Ureter (tissue), 1 donor: ENCODE measurements around the gene CNKSR3. TPM values are rescaled to one million over a fixed set of nuclear protein-coding genes. Genes with fewer than 3 reads are reported as not detected.
"Not testable (repeated sequence)": the region's sequence is repeated elsewhere in the genome, so short reads cannot be mapped to it uniquely, and the experiment has no call there.

ENCODE experiments used
- DNase-seq: peaks from one replicate; pipeline ENCODE4 v3.0.0-alpha.2; 2020; ENCODE audit warnings: low spot score
- total RNA-seq: library from RNA; stranded (reverse); gene quantifications from one replicate; pipeline ENCODE4 v1.2.4, GENCODE V29; 2023
- donor health status: DM: yes; HTN: yes; CAD: no.

CNKSR3 gene
- total RNA-seq, result 22.1 TPM

DNA sequence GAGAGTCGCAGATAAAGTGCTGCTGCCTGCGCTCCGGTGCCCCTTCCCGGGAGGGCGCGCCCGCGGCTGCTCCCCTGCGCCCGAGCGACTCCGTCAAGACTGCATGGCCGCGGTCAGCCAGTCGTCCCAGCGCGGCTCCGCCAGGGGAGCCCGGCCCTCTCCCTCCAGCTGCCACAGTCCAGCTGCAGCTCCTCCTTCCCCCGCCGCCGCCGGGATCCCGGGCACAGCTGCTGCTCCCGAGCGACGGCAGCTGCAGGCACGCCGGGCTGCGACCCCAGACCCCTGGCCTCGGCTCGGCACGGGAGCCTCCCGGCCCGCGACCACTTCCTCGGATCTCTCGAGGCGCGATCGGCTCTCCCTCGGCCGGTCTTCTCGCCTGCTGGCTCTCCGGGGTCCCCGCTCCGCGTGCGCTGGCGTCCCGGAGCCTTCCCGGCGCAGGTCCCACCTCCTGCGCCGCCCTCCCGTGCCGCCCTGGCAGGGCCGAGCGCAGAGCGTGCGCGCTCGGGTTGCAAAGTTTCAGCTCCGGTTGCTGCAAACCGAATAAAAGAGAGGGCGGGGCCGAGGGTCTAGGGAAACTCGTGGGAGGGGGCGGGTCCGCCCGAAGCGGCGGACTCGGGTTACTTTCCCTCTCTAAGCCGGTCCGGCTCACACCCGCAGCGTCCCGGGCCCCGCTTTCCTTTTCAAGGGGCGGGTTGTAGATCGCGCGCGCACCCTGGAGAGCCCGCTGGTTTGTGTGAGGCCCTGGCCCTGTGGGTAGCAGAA, at the start of gene CNKSR3:
TSS of gene CNKSR3 (minus strand) at position 542 of the 762 bp plus-strand sequence. CDS start 571 bp downstream, outside the sequence.
- DNase-seq, result peak; percentile 87

DNA sequence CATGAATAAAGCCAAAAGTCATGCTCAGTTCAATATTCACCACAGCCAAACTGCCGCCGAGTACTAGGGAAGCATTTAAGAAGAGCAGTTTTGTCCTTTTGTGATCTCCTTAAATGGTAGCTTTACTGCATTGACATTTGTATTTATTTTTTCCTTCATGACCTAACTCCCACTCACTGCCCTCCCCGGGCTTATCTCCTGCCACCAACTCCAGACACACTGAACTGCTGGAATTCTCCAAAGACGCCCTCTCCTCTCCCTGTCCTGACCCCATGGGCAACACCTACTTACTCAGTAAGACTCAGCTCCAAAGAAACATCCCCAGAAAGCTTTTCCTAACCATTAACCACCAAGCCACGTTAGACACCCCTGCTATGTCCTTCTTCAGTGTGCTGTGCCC, 48.5 kb upstream of the CNKSR3 start:
- DNase-seq, result no peak

DNA sequence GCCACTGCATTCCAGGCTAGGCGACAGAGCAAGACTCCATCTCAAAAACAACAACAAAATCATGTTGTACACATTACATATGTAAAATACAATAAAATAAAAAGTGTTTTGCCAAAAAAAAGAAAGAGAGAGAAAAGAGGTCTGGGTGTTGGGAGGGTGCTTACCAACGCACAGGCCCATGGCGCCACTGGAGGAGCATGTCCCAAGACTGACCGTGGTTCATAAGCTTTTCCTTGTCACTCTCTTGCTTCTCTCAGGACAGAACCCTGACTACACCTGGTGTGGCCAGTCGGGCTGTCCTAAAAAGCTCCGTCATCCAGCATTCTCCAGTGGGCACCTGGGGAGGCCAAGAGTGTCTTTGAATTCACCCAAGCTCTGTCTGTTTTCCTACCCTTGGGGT, 48.0 kb upstream of the CNKSR3 start:
- no peak for DNase-seq

DNA sequence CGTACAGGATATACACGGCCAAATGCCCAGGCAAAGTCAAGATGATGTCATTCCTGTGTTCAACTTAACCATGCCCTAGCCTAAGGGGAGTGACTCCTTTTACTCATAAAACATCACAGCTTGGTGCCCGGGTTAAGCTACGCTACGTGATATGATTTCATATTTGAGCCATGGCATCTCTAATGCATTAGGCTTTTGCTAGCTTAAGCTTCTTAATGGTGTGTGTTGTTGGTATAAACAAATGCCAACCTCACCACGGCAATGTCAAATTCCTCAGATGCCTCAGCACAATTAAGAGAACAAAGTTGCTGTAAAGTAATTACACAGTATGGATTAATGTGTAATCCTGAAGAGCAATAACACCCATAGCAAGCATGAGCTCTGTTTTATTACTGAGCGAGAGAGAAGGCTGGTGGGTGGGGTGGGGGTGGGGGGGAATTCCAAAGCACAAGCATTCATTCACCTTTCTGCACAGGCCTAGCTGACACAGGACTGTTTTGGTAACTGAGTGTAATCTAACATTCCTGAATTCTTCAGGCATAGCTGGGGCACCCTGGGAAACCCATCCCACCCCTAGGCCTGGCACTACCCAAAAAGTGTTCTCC, 44.7 kb upstream of the CNKSR3 start:
- DNase-seq, result no peak

DNA sequence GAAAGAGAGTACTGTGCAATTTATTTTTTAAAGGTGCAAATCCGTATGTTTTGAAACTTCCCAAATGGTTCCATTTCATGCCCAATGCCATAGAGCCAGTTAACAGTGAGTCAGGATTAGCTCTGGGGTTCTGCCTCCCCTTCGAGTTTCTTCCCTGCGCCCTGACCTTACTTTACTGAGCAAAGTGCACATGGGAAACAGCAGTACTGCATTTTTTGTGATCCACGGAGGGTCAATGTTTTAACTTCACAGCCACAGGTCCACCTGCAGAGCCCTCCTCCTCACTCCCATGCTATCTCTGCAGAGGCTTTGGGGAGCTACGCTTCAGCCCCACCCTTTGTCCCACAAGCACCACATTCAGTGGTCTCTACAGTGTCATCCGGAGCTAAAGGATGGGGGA, 44.0 kb upstream of the CNKSR3 start:
- DNase-seq, result no peak

DNA sequence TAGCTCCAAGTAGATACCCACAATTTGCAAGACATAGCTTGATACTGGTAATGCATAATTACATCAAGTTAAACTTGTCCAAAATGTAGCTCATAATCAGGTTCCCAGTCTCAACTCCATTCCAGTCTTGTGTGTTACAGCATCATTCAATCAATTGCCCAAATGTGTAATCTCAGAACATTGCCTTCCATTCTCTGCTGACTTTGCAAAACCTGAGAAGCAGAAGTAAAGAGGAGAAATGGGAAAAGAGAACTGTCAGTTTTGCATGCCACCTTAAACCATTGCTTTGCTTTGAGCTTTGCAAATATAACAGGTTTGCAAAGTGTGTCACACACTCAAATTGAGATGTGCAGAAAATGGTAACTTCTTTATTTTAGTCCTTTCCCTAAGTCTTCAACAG, 40.3 kb upstream of the CNKSR3 start:
- no peak for DNase-seq

DNA sequence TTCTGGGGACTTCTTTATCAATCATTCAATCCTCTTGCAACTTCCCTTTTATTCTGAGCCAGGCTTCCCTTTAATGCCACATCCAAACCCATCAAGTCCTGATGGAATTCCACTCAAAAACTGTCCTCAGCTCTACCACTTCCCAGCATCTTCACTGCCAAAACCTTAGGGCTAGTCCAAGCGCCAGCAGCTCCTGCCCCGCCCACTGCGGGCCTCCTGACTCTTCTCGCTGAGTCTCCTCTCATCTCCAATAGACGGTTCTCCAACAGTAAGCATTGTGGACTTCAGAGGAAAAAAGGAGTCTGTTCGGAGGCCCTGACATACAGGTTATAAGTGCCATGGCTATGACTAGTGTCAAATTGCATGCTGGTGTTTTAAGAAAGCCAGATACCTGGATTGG, 38.7 kb upstream of the CNKSR3 start:
- no peak for DNase-seq

DNA sequence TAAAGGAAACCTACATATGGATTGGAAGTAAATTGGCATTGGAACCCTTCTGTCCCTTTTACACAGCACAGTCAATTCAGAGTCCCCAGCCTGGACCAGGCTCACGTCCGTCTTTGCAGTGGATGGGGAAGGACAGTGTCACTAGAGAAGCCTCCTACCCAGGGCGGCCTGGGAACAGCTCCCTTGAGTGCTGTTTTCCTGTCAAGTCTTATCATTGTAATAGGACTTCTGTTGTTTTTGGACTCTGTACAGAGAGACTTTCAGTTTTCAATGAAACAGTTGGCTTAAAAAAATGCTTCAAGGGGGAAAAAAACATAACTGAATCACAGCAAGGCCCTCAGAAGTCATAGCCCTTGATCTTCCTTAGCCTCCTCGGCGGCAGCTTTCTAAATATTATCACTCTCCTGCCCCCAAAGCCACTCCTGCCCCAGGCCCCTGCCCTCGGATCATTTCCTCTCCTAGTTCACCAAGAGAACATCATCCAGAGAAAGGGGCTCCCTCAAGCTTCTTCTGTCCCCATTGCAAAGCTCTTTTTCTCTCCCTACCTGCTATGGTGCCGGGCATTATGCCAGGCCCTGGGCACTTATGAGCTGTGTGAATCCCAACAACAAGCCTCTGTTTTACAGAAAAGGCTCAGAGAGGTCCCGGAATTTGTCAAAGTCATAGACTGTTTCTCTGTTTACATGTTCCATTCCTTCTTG, 37.8 kb upstream of the CNKSR3 start:
- DNase-seq, result no peak

DNA sequence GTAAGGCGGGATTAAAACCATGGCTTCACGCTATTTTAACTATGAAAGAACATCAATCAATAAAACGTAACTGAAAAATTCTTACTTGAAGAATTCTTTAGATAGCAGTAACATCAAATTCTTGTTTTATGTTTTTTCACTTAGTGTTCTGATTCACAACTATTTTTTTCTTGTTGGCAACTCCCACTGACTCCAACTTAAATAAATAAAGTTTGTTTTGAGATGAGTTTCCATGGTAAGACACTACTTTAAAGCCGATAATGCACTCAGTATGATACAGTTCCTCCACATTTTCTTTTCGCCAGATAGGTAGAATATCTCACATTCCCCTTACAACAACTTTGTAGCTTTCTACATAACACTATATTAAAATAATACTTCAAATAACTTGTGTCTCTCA, 33.1 kb upstream of the CNKSR3 start:
- no peak for DNase-seq

DNA sequence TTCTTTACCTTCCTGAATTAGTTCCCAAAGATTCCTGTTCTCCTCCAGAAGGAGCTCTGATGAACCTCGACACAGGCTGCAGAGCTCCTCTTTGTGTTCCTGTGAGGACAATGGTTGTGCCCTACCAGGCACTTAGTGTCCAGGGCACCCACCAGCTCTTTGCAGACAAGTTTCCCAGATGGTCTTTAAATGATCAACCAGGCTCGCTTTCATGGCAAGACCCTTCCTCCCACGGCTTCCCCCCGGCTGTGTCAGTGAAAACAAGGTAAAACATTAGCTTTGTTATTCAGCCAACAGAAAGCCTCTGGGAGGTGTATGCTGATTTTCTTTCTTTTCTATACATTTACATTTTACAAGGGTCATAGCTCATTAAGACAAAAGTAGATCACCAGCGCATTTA, 32.3 kb upstream of the CNKSR3 start:
- no peak for DNase-seq

DNA sequence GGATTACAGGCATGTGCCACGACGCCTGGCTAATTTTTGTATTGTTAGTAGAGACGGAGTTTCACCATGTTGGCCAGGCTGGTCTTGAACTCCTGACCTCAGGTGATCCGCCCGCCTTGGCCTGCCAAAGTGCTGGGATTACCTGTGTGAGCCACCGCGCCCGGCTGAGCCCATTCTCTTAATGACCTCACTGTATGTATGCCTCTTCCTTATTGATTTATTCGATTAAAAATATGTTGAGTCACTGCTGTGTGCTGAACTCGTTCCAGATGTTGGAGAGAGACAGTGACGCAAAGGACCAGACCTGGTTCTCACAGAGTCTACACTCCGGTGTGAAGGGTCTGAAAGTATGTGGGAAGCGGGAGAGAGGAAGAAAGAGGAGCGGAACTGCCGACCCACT, 31.4 kb upstream of the CNKSR3 start:
- DNase-seq, result not testable (repeated sequence)

DNA sequence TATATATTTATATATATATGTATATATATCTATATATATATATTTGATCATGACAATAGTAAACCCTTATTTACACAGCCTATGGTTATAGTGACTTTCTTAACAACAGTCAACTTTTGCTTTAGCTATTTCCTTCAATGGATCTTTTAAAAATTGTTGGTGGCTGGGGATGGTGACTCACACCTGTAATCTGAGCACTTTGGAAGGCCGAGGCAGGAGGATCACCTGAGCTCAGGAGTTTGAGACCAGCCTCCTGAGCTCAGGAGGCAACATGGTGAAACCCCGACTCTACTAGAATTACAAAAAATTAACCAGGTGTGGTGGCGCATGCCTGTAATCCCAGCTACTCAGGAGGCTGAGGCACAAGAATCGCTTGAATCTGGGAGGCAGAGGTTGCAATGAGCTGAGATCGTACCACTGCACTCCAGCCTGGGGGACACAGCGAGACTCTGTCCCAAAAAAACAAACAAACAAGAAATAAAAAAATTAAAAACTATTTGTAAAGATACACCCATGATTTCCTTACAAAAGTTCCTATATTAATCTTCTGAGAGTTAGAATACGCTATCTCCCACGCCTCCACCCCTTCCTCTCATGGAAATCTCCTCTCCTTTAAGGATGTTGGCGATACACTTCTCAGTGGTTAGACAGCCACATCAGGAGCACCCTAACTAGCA, 29.2 kb upstream of the CNKSR3 start:
- DNase-seq, result no peak

DNA sequence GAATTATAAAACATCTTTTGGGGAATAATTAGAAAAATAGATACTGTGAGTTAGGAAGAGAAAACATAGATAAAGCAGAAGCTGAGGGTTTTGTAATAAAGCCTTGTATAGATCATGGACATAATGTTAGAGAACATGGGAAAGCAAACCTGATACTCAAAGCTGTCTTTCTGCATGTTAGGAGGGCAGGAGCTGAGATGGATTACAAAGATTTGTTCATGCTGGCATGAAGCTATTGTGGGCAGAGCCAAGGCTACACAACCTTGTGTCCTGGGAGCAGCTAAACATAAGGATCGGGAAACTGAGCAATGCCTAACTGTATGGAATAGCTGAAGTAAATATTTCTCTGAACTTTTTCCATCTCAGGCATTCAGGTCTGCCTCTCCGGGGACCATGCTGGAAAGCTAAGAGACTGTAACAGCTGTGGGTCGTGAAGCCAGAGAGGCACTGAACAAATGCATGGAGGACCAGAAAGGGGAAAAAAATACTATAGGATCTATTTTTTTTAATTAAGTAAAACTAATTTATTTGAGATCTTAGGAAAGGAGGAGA, 28.2 kb upstream of the CNKSR3 start:
- no peak for DNase-seq

DNA sequence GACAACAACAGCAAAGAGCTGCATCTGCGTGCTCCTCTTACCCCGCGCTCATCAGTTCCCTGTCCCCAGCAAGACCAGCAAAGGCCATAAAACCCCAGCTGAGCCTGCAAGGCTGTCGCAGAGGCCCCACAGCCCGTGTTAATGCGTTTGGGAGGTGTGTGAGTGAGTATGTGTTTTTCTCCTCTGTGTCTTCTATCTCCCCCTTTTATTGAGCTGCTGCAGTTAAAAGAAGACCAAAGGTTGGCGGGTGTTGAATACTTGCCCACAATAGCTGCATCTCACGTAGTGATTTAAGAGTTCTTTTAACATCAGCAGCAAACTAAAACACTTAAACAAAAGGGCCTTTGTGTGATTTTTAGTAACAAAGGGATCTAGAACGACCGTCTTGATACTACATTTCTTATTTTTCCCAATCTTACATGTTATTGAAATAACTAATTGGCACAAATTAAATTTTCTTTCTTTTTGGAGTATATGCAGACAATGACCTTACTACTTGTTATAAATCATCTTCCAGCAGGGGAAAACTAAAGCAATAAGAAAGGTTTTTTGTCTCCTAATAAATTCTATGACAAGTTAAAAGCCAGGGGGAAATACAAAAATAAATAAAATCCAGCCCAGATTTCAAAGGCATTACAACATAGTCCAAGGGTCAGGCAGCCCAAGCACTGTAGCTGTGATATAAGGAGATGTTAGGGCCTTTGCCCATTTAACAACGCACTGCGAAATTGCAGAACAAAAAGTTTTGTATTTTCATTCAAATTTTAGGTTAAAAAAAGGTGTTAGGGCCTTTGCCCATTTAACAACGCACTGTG, 27.2 kb upstream of the CNKSR3 start:
- no peak for DNase-seq

DNA sequence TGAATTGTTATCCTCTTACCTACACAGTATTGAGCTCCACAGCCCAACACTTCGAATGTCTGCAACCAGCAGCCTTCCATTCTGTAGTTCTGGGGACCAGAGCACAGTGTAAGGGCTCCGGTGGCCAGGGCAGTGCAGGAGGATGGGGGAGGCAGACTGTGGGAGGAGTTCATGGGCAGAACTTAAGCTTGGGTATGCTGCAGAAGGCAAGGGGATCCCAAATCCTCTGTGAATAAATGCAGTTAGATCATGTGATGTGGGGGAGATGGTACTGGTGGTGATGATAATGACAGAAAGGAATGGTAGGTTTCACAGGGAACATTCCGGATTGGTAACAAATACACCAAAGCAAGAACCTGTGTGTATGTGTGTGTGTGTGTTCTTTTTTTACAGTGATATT, 26.5 kb upstream of the CNKSR3 start:
- DNase-seq, result no peak

DNA sequence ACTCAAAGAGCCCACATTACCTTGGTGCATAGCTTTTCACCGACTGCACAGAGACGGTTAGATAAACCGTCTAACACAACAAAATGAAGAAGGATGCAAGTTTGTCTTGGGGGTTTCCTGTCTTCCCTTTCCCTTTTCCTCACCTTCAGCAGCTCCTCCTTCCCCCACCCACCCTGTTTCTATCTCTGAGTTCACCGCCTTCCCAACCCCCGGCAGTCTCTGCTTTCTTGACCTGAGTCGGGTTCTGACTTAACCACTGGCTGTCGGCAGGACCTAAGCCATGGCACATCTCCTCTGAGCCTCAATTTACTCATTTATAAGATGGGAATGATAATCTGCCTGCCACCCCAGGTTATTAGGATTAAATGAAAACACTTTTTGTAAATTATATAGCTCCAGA, 25.8 kb upstream of the CNKSR3 start:
- no peak for DNase-seq

DNA sequence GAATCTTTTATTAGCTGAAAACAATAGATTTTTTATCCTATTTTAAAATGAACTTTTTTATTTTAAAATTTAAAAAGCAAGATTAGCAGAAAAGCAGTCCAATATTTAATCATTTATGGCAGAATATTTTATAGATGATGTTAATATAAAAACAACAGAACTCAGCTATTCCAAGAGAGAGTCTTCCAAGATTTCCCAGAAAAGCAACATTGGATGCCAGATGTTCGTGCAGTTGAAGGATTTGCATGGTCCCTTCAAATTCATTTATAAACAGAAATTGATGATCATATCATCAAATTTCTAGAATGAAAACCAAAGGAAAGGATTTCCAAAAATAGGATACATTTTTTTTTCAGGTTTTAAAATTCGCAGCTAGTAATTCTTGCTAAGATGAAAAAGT, 25.4 kb upstream of the CNKSR3 start:
- no peak for DNase-seq

DNA sequence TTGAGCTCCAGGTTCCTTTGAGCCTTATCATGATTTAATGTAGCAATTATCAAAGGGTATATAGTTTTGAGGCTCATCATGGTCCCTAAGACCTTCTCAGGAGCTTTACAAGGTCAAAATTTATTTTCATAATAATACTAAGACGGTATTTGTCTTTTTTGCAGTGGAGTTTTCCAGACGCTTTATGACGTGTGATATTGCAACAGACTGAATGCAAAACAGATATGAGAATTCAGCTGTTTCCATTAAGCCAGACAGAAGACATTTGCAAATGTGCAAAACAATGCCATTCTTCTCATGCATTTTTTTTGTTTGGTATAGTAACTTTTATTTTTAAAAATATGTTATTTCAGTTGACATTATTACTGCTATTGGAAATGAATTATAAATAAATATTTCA, 24.7 kb upstream of the CNKSR3 start:
- no peak for DNase-seq

DNA sequence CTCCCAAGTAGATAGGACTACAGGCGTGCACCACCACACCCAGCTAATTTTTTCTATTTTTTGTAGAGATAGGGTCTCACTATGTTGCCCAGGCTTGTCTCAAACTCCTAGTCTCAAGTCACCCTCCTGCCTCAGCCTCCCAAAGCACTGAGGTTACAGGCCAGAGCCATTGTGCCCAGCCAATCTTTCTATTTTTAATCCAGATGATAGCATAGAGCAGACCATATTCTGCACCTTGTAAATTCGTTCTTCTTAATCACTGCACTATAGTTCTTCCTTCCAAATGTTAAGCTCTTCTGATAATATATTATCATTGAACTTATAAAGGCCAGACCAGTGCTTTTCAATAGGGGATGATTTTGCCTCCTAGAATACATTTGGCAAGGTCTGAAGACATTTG, 24.0 kb upstream of the CNKSR3 start:
- no peak for DNase-seq

DNA sequence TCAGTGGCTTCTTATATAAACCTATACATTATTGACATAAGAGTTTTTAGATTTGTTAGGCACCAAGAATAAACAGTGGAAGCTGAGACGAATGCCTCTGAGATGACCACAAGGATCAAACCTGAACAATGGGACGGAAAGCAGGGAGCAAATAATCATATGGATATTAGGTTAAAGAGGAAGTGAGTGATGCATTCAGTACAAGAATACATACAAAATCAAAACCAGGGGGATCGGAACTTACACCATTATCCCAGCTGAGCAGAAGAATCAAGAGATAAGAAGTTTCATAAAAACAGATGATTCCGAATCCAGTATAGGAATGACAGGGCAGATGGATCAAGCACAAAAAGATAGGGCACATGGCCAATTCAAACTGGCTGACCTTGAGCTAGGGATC, 21.9 kb upstream of the CNKSR3 start:
- DNase-seq, result no peak

DNA sequence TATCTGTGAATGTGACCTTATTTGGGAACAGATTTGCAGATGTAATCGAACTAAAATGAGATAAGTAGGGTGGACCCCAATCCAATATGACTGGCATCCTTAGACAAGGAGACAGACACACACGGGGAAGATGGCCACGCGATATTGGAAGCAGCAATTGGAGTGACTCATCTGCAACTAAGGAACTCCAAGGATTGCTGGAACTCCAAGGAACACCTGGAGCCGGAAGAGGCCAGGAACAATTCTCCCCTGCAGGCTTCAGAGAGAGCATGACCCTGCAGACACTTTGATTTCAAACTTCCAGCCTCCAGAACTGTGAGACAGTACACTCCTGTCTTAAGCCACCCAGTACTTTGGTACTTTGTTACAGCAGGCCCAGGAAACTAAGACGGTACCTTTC, 19.5 kb upstream of the CNKSR3 start:
- DNase-seq, result no peak
